PC-9 (cell line): ENCODE measurements around the gene FRMD4B. TPM values are rescaled to one million over a fixed set of nuclear protein-coding genes. Genes with fewer than 3 reads are reported as not detected.

Source experiments
- BruUV-seq: library from RNA; stranded (reverse); fragments of 400-500 nt; replicated peaks from 2 replicates; lab custom pipeline; 2021; lab: Mats Ljungman, UMichigan
- CTCF ChIA-PET: fragments of 300-600 bp; sonication (Branson Sonifier 250); formaldehyde crosslinking; loops from one replicate; lab custom pipeline; 2022; ENCODE audit warnings: antibody characterized with exemption; lab: Charles Lee
- POLR2A ChIA-PET: fragments of 300-600 bp; sonication (Branson Sonifier 250); formaldehyde crosslinking; loops from one replicate; lab custom pipeline; 2022; ENCODE audit warnings: antibody characterized with exemption; ENCODE audit not compliant: unreplicated experiment; lab: Charles Lee
- DNase-seq, 2 experiments: peaks; one replicate each; pipeline versions ENCODE4 v3.0.0 to v3.0.0-alpha.2; 2015 to 2022; ENCODE audit warnings: mixed read lengths in 1 of 2
- H2AFZ ChIP-seq: fragments of 200-600 bp; sonication (generic); 2 replicates; pipeline ENCODE4 v1.8.1; 2017; ENCODE audit warnings: antibody characterized with exemption
- H3F3A ChIP-seq: fragments of 200-600 bp; sonication (generic); 2 replicates; pipeline ENCODE4 v1.8.1; 2017; ENCODE audit warnings: antibody characterized with exemption, mild to moderate bottlenecking, low read depth; ENCODE audit not compliant: insufficient read depth
- H3K27ac ChIP-seq: fragments of 200-600 bp; sonication (generic); 2 replicates; pipeline ENCODE4 v1.6.1; 2016; ENCODE audit warnings: mixed run types
- H3K27me3 ChIP-seq: fragments of 200-600 bp; sonication (generic); 2 replicates; pipeline ENCODE4 v1.6.1; 2016; ENCODE audit warnings: low read depth, mixed run types; ENCODE audit not compliant: insufficient read depth
- H3K36me3 ChIP-seq: fragments of 200-600 bp; sonication (generic); 2 replicates; pipeline ENCODE4 v1.6.1; 2016; ENCODE audit warnings: low read depth, mixed run types
- H3K4me1 ChIP-seq: fragments of 200-600 bp; sonication (generic); replicated peaks from 2 replicates; pipeline ENCODE4 v1.6.1; 2016; ENCODE audit warnings: mixed run types; ENCODE audit not compliant: insufficient read depth
- H3K4me2 ChIP-seq: fragments of 200-600 bp; sonication (generic); 2 replicates; pipeline ENCODE4 v1.6.1; 2017; ENCODE audit warnings: mixed run types
- H3K4me3 ChIP-seq: fragments of 200-600 bp; sonication (generic); 2 replicates; pipeline ENCODE4 v1.6.1; 2016; ENCODE audit warnings: mixed run types
- H3K79me2 ChIP-seq: fragments of 200-600 bp; sonication (generic); 2 replicates; pipeline ENCODE4 v1.6.1; 2017; ENCODE audit warnings: low read depth, mixed run types
- H3K9me2 ChIP-seq: fragments of 200-600 bp; sonication (generic); 2 replicates; pipeline ENCODE4 v1.8.1; 2017; ENCODE audit warnings: mild to moderate bottlenecking; ENCODE audit not compliant: insufficient read depth
- H3K9me3 ChIP-seq: fragments of 200-600 bp; sonication (generic); 2 replicates; pipeline ENCODE4 v1.8.1; 2016; ENCODE audit warnings: low read depth; ENCODE audit not compliant: insufficient read depth
- H4K20me1 ChIP-seq: fragments of 200-600 bp; sonication (generic); 2 replicates; pipeline ENCODE4 v1.8.1; 2017; ENCODE audit not compliant: insufficient read depth
- EZH2 ChIP-seq: fragments of 200-600 bp; sonication (generic); IDR thresholded peaks from 2 replicates; pipeline ENCODE4 v1.8.0; 2017; ENCODE audit warnings: antibody characterized with exemption, low read depth
- intact Hi-C: fragments of 100-400 bp; cut with micrococcal nuclease; formaldehyde crosslinking; loops from one replicate; pipeline ENCODE4 v1.10.0; 2022; ENCODE audit not compliant: unreplicated experiment
- total RNA-seq: library from RNA; stranded (reverse); gene quantifications from 2 replicates; pipeline ENCODE4 v1.2.3, GENCODE V29; 2021
- TF ChIP-seq, protein P1 (sequence below): fragments of 200-600 bp; sonication (generic); conservative IDR thresholded peaks from 2 replicates; pipeline ENCODE4 v1.6.1; 2017; ENCODE audit warnings: mixed run types, antibody characterized with exemption, mild to moderate bottlenecking, moderate library complexity

Gene FRMD4B
- total RNA-seq, 1 experiment from 2014 or later, result 10.2 TPM

DNA sequence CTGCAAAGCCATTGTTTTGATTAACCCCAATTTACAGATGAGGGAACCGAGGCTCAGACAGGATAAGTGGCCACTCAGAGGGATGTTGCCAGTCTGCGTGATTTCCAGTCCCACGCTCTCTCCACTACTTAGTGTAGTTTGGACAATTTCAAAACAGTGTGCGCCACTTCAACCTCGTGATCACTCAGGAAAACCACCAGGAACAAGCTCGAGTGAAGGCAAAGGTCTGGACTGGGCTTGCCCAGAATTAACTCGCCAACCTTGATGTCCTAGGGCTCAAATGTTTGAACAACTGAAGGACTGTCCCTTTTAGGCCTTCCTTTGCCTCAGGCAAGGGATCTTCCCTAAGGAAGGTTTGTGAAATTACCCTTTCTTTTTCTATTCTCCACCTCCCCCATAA lies 139.3 kb downstream of the FRMD4B start:
- Histone ChIP-seq H3K36me3 (no peaks in the 10 kb centered on the region), H3K4me3 (no peak overlapping the region), H3K27me3 (no peaks in the 10 kb centered on the region), H2AFZ (no peak overlapping the region), H3K4me1 (peaks cover 12% of the 10 kb centered on the region), H3K27ac (no peak overlapping the region), H3K79me2 (no peaks in the 10 kb centered on the region), H3F3A (peaks cover 5% of the 10 kb centered on the region; the same call in 1 of the 2 replicates), H4K20me1 (no peaks in the 10 kb centered on the region), H3K9me2 (no peaks in the 10 kb centered on the region), H3K9me3 (no peaks in the 10 kb centered on the region), H3K4me2 (no peak overlapping the region)
- ChIA-PET CTCF (no interaction called here), POLR2A (no interaction called here)
- intact Hi-C loops, result no loop called here
- DNase-seq, result no peak
- TF ChIP-seq, protein P1, sequence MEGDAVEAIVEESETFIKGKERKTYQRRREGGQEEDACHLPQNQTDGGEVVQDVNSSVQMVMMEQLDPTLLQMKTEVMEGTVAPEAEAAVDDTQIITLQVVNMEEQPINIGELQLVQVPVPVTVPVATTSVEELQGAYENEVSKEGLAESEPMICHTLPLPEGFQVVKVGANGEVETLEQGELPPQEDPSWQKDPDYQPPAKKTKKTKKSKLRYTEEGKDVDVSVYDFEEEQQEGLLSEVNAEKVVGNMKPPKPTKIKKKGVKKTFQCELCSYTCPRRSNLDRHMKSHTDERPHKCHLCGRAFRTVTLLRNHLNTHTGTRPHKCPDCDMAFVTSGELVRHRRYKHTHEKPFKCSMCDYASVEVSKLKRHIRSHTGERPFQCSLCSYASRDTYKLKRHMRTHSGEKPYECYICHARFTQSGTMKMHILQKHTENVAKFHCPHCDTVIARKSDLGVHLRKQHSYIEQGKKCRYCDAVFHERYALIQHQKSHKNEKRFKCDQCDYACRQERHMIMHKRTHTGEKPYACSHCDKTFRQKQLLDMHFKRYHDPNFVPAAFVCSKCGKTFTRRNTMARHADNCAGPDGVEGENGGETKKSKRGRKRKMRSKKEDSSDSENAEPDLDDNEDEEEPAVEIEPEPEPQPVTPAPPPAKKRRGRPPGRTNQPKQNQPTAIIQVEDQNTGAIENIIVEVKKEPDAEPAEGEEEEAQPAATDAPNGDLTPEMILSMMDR, result no peak
- TF ChIP-seq EZH2, result no peak
- BruUV-seq, result no TSS peak

- Histone ChIP-seq H3K27me3 (no peaks in the 10 kb centered on the region), H3K4me3 (no peak overlapping the region), H3K36me3 (no peaks in the 10 kb centered on the region), H4K20me1 (no peaks in the 10 kb centered on the region), H3K27ac (no peak overlapping the region), H3K4me1 (peaks cover 12% of the 10 kb centered on the region), H2AFZ (no peak overlapping the region), H3F3A (peaks cover 5% of the 10 kb centered on the region; the same call in 1 of the 2 replicates), H3K79me2 (no peaks in the 10 kb centered on the region), H3K4me2 (no peak overlapping the region), H3K9me3 (no peaks in the 10 kb centered on the region), H3K9me2 (no peaks in the 10 kb centered on the region)
- no peak for DNase-seq
- intact Hi-C loops, result no loop called here
- BruUV-seq, result no TSS peak
- ChIA-PET CTCF (interaction anchor here (0.8 kb wide), 1 partner anchor 31 kb away, joined by 3 read pairs; no protein-coding TSS in a partner anchor), POLR2A (interaction anchor here (1.1 kb wide), 1 partner anchor 12 kb away, joined by 4 read pairs; no protein-coding TSS in a partner anchor)
- no peak for TF ChIP-seq EZH2
- TF ChIP-seq, protein P1, result no peak
Observed at GRCh38 chr3:69244039-69244438, 141.8 kb downstream of the FRMD4B start.

DNA sequence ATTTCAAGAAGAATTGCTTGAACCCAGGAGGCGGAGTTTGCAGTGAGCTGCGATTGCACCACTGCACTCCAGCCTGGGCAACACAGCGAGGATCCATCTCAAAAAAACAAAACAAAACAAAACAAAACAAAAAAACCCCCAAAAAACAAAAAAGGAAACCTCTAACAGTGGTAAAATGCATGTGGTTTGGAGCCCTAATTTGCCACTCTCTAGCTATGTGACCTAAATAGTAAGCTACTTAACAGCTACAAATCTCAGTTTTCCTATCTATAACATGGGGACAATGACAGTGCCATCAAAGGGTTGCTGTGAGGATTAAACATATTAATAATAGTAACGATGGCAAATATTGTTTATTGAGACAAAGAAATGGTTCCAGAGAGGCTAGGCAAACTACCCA lies 144.1 kb downstream of the FRMD4B start:
- Histone ChIP-seq H3K27ac (no peak overlapping the region), H4K20me1 (no peaks in the 10 kb centered on the region), H3K9me3 (no peaks in the 10 kb centered on the region), H3K27me3 (no peaks in the 10 kb centered on the region), H3F3A (peaks cover 12% of the 10 kb centered on the region), H3K36me3 (no peaks in the 10 kb centered on the region), H3K4me1 (peaks cover 21% of the 10 kb centered on the region), H3K9me2 (no peaks in the 10 kb centered on the region), H3K79me2 (no peaks in the 10 kb centered on the region), H2AFZ (no peak overlapping the region), H3K4me3 (no peak overlapping the region), H3K4me2 (no peak overlapping the region)
- intact Hi-C loops, result loop anchor here (2.0 kb wide), 3 partner anchors 47 to 65 kb away; no protein-coding TSS in a partner anchor
- no peak for DNase-seq
- BruUV-seq, result no TSS peak
- POLR2A ChIA-PET, result interaction anchor here (0.6 kb wide), 1 partner anchor 60 kb away, joined by 5 read pairs; no protein-coding TSS in a partner anchor
- CTCF ChIA-PET, result interaction anchor here (1.5 kb wide), 1 partner anchor 63 kb away, joined by 7 read pairs; no protein-coding TSS in a partner anchor
- TF ChIP-seq, protein P1, result no peak
- TF ChIP-seq EZH2, result no peak
